SK-N-SH treated with all-trans-retinoic acid at 6 μM for 48 hours (cell line): ENCODE results near the gene CGNL1.

Experiments
- ARNTL ChIP-seq: fragments of 450-650 bp; formaldehyde crosslinking; IDR thresholded peaks from 2 replicates; pipeline ENCODE4 v1.5.0; 2020; ENCODE audit warnings: low read depth, mild to moderate bottlenecking, moderate library complexity, borderline replicate concordance
- PPARA ChIP-seq: fragments of 250-450 bp; sonication (Bioruptor Pico); IDR thresholded peaks from 2 replicates; pipeline ENCODE4 v1.5.0; 2020; ENCODE audit warnings: mild to moderate bottlenecking, borderline replicate concordance
- SNAI2 ChIP-seq: fragments of 250-450 bp; sonication (Bioruptor Pico); IDR thresholded peaks from 2 replicates; pipeline ENCODE4 v1.5.0; 2020; ENCODE audit warnings: mild to moderate bottlenecking, moderate library complexity
- ZFP3 ChIP-seq: fragments of 250-450 bp; sonication (Bioruptor Pico); IDR thresholded peaks from 2 replicates; pipeline ENCODE4 v1.5.0; 2020; ENCODE audit warnings: mild to moderate bottlenecking, moderate library complexity
- ZFP30 ChIP-seq: fragments of 450-650 bp; formaldehyde crosslinking; IDR thresholded peaks from 2 replicates; pipeline ENCODE4 v1.5.0; 2022; ENCODE audit warnings: mild to moderate bottlenecking, moderate library complexity
- ZNF565 ChIP-seq: fragments of 450-650 bp; formaldehyde crosslinking; conservative IDR thresholded peaks from 2 replicates; pipeline ENCODE4 v1.5.0; 2020; ENCODE audit warnings: low read depth, mild to moderate bottlenecking, moderate library complexity
- ZNF70 ChIP-seq: fragments of 450-650 bp; formaldehyde crosslinking; IDR thresholded peaks from 2 replicates; pipeline ENCODE4 v1.5.0; 2020; ENCODE audit warnings: mild to moderate bottlenecking, moderate library complexity
- ZNF8 ChIP-seq: fragments of 450-650 bp; formaldehyde crosslinking; IDR thresholded peaks from 2 replicates; pipeline ENCODE4 v1.5.0; 2020; ENCODE audit warnings: mild to moderate bottlenecking, moderate library complexity
- TF ChIP-seq, protein P1 (sequence below): fragments of 250-450 bp; sonication (Bioruptor Pico); IDR thresholded peaks from 2 replicates; pipeline ENCODE4 v1.5.0; 2020; ENCODE audit warnings: mild to moderate bottlenecking, moderate library complexity
- TF ChIP-seq, protein P2 (sequence below): fragments of 250-450 bp; sonication (Bioruptor Pico); IDR thresholded peaks from 2 replicates; pipeline ENCODE4 v1.8.0; 2020; ENCODE audit warnings: mild to moderate bottlenecking, moderate library complexity, borderline replicate concordance
- TF ChIP-seq, protein P3 (sequence below): fragments of 250-450 bp; sonication (Bioruptor Pico); IDR thresholded peaks from 2 replicates; pipeline ENCODE4 v1.5.1; 2021; ENCODE audit warnings: mild to moderate bottlenecking, moderate library complexity

DNA sequence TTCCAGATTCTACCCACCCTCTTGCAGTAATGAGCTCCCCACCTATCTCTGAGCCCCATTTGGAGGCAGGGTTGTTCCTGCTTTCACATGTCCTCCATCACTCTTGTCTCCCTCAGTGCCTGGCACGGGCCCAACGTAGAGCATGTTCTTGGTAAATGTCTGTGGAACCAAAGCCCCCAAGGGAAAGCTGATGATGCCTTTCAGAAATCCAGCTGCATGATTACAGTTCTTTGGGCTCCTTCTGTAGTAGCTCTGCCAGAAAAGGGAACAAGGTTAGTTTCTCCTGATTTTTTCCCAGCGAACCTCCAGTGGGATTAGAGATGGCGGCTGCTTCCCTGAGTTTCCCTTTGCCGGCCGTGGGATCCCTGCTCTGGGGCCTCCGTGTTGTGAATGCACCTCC is 39.3 kb downstream of the CGNL1 start:
- TF ChIP-seq PPARA (CRISPR knock-in tag) (no peak), ZNF8 (CRISPR knock-in tag) (no peak), ZNF565 (CRISPR knock-in tag) (no peak), ZFP3 (no peak), ARNTL (no peak), ZFP30 (CRISPR knock-in tag) (no peak), SNAI2 (no peak), ZNF70 (CRISPR knock-in tag) (no peak)
- TF ChIP-seq, protein P1, sequence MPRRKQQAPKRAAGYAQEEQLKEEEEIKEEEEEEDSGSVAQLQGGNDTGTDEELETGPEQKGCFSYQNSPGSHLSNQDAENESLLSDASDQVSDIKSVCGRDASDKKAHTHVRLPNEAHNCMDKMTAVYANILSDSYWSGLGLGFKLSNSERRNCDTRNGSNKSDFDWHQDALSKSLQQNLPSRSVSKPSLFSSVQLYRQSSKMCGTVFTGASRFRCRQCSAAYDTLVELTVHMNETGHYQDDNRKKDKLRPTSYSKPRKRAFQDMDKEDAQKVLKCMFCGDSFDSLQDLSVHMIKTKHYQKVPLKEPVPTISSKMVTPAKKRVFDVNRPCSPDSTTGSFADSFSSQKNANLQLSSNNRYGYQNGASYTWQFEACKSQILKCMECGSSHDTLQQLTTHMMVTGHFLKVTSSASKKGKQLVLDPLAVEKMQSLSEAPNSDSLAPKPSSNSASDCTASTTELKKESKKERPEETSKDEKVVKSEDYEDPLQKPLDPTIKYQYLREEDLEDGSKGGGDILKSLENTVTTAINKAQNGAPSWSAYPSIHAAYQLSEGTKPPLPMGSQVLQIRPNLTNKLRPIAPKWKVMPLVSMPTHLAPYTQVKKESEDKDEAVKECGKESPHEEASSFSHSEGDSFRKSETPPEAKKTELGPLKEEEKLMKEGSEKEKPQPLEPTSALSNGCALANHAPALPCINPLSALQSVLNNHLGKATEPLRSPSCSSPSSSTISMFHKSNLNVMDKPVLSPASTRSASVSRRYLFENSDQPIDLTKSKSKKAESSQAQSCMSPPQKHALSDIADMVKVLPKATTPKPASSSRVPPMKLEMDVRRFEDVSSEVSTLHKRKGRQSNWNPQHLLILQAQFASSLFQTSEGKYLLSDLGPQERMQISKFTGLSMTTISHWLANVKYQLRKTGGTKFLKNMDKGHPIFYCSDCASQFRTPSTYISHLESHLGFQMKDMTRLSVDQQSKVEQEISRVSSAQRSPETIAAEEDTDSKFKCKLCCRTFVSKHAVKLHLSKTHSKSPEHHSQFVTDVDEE (CRISPR knock-in tag) = no peak
- TF ChIP-seq, protein P2, sequence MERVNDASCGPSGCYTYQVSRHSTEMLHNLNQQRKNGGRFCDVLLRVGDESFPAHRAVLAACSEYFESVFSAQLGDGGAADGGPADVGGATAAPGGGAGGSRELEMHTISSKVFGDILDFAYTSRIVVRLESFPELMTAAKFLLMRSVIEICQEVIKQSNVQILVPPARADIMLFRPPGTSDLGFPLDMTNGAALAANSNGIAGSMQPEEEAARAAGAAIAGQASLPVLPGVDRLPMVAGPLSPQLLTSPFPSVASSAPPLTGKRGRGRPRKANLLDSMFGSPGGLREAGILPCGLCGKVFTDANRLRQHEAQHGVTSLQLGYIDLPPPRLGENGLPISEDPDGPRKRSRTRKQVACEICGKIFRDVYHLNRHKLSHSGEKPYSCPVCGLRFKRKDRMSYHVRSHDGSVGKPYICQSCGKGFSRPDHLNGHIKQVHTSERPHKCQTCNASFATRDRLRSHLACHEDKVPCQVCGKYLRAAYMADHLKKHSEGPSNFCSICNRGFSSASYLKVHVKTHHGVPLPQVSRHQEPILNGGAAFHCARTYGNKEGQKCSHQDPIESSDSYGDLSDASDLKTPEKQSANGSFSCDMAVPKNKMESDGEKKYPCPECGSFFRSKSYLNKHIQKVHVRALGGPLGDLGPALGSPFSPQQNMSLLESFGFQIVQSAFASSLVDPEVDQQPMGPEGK (CRISPR knock-in tag) = no peak
- TF ChIP-seq, protein P3, sequence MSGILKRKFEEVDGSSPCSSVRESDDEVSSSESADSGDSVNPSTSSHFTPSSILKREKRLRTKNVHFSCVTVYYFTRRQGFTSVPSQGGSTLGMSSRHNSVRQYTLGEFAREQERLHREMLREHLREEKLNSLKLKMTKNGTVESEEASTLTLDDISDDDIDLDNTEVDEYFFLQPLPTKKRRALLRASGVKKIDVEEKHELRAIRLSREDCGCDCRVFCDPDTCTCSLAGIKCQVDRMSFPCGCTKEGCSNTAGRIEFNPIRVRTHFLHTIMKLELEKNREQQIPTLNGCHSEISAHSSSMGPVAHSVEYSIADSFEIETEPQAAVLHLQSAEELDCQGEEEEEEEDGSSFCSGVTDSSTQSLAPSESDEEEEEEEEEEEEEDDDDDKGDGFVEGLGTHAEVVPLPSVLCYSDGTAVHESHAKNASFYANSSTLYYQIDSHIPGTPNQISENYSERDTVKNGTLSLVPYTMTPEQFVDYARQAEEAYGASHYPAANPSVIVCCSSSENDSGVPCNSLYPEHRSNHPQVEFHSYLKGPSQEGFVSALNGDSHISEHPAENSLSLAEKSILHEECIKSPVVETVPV (CRISPR knock-in tag) = no peak
